CD4-positive, alpha-beta memory T cell (primary cell): ENCODE data around the gene ELP1. TPM values are rescaled to one million over a fixed set of nuclear protein-coding genes. Genes with fewer than 3 reads are reported as not detected.

Source experiments
- CTCF ChIA-PET: fragments of 350-600 bp; sonication (Branson Sonifier 250); formaldehyde crosslinking; loops from one replicate; lab custom pipeline; 2021; ENCODE audit warnings: inconsistent platforms; ENCODE audit not compliant: partially characterized antibody; lab: Charles Lee
- POLR2A ChIA-PET: fragments of 350-600 bp; sonication (Branson Sonifier 250); formaldehyde crosslinking; loops from one replicate; lab custom pipeline; 2021; ENCODE audit not compliant: partially characterized antibody; lab: Charles Lee
- DNase-seq, 5 donors: peaks; one replicate each; pipeline versions ENCODE4 v3.0.0 to v3.0.0-alpha.2; 2020 to 2022; ENCODE audit warnings: mixed read lengths in 1 of 5
- H3K27ac ChIP-seq: one replicate; pipeline ENCODE4 v1.7.0; 2013; ENCODE audit warnings: low read depth, low read length
- H3K27me3 ChIP-seq: 2 replicates; pipeline ENCODE4 v1.7.0; 2013; ENCODE audit warnings: mild to moderate bottlenecking, low read length, moderate library complexity; ENCODE audit not compliant: insufficient read depth
- H3K36me3 ChIP-seq: 2 replicates; pipeline ENCODE4 v1.7.0; 2013; ENCODE audit warnings: mild to moderate bottlenecking, low read length, moderate library complexity; ENCODE audit not compliant: insufficient read depth
- H3K4me1 ChIP-seq: 2 replicates; pipeline ENCODE4 v1.7.0; 2013; ENCODE audit warnings: mild to moderate bottlenecking, low read length, moderate library complexity; ENCODE audit not compliant: insufficient read depth
- H3K4me3 ChIP-seq, 2 donors: one replicate each; pipeline ENCODE4 v1.7.0; 2013; ENCODE audit warnings: low read length in 2 of 2, mild to moderate bottlenecking in 1 of 2
- H3K9me3 ChIP-seq, 2 donors: one replicate each; pipeline ENCODE4 v1.7.0; 2013; ENCODE audit warnings: low read length in 2 of 2, control low read depth in 1 of 2; ENCODE audit not compliant: control insufficient read depth in 1 of 2
- H3K27ac Mint-ChIP-seq, 7 donors: one replicate each; pipeline ENCODE4 v1.8.0; 2020 to 2021; ENCODE audit warnings: mixed read lengths in 7 of 7, mild to moderate bottlenecking in 6 of 7, inconsistent platforms in 3 of 7, moderate library complexity in 3 of 7
- H3K27me3 Mint-ChIP-seq, 2 donors: one replicate each; pipeline ENCODE4 v1.8.0; 2020 to 2021; ENCODE audit warnings: mixed read lengths in 2 of 2
- H3K36me3 Mint-ChIP-seq, 2 donors: one replicate each; pipeline ENCODE4 v1.8.0; 2020 to 2021; ENCODE audit warnings: mixed read lengths in 2 of 2, inconsistent platforms in 1 of 2, mild to moderate bottlenecking in 1 of 2
- H3K4me1 Mint-ChIP-seq, 4 donors: one replicate each; pipeline ENCODE4 v1.8.0; 2020 to 2021; ENCODE audit warnings: mixed read lengths in 4 of 4, mild to moderate bottlenecking in 1 of 4
- H3K4me3 Mint-ChIP-seq, 8 donors: one replicate each; pipeline ENCODE4 v1.8.0; 2020 to 2021; ENCODE audit warnings: mixed read lengths in 8 of 8, mild to moderate bottlenecking in 7 of 8, moderate library complexity in 6 of 8, inconsistent platforms in 3 of 8
- H3K9me3 Mint-ChIP-seq, 8 donors: one replicate each; pipeline ENCODE4 v1.8.0; 2020 to 2021; ENCODE audit warnings: mixed read lengths in 8 of 8, mild to moderate bottlenecking in 5 of 8, inconsistent platforms in 3 of 8, moderate library complexity in 1 of 8
- intact Hi-C: fragments of 100-400 bp; cut with micrococcal nuclease; formaldehyde crosslinking; loops from one replicate; pipeline ENCODE4 v1.15.1; 2023
- polyA plus RNA-seq, 2 donors: library from polyadenylated mRNA; unstranded; fragments of 300-500 nt; fragmentation: Illumina TruSeq; gene quantifications; one replicate each; pipeline ENCODE4 v1.2.3, GENCODE V29; 2021
- total RNA-seq, 2 experiments: library from RNA; stranded (reverse); gene quantifications; one replicate each; pipeline ENCODE4 v1.2.3, GENCODE V29; 2021

Gene ELP1
- total and polyA plus RNA-seq, 4 experiments from 2014 or later = 21.2 to 32.3 (median 25.3) TPM

DNA sequence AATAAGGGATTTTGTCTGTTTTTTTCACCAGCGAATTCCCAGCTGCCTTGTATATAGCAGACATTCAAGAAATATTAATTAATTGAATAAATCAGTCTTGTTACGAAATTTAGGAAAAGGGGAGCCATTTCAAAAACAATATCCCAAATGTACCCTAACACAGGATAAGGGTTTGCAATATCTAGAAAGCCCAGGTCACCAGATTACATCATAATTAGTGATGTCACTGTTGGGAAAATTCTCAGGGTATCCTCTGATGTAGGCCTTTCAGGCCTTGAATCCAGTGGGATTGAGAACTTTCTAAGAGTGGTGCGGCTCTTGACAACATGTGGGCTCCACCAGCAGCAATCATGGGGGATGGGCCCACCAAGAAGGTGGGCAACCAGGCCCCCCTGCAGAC lies 71.9 kb downstream of the ELP1 start, which contains the start of gene ACTL7A:
ACTL7A (plus strand) TSS at position 270 of the 400 bp plus-strand sequence; CDS start at position 327, 57 bp downstream.
- Mint-ChIP-seq H3K9me3 (peaks cover 0 to 4% (median 0%) of the 10 kb centered on the region in 8 donors), H3K27ac (peak within 1 kb of the TSS in 1 of 7 donors; percentile 37), H3K4me3 (no peak within 1 kb of the TSS), H3K27me3 (no peaks in the 10 kb centered on the region), H3K4me1 (no peaks in the 10 kb centered on the region), H3K36me3 (peaks cover 0 to under 1% of the 10 kb centered on the region in 2 donors)
- POLR2A ChIA-PET = no interaction called here
- Histone ChIP-seq H3K4me1 (no peaks in the 10 kb centered on the region), H3K36me3 (no peaks in the 10 kb centered on the region), H3K27ac (no peak within 1 kb of the TSS), H3K27me3 (no peaks in the 10 kb centered on the region), H3K9me3 (no peaks in the 10 kb centered on the region), H3K4me3 (no peak within 1 kb of the TSS)
- CTCF ChIA-PET = no interaction called here
- DNase-seq = no peak
- intact Hi-C loops = no loop called here

DNA sequence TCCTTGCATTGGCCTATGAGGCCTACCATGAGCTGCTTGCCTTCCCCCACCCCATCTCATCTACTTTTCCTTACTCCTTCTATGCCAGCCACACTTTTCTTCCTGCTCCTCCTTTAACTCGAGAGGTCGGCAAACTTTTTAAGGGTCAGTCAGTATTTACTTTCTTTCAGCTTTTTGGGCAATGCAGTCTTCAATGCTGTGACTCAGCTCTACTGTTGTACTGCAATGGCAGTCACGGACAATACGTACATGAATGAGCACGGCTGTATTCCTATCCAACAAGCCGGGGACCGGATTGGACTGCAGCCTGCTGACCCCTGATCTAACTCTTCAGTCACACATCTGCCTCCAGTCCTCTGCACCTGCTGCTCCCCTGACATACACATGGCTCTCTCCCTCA lies 72.5 kb downstream of the ELP1 start:
- Mint-ChIP-seq H3K27ac (peak overlapping the region in 1 of 7 donors; percentile 37), H3K4me1 (no peaks in the 10 kb centered on the region), H3K36me3 (no peaks in the 10 kb centered on the region), H3K4me3 (no peak overlapping the region), H3K9me3 (peaks cover 0 to 4% (median 0%) of the 10 kb centered on the region in 8 donors), H3K27me3 (peaks cover 0 to 1% of the 10 kb centered on the region in 2 donors)
- no peaks in the 10 kb centered on the region for H3K27me3 ChIP-seq
- no peak overlapping the region for H3K27ac ChIP-seq
- H3K4me1 ChIP-seq = no peaks in the 10 kb centered on the region
- POLR2A ChIA-PET = no interaction called here
- H3K4me3 ChIP-seq = no peak overlapping the region
- H3K36me3 ChIP-seq = no peaks in the 10 kb centered on the region
- H3K9me3 ChIP-seq = no peaks in the 10 kb centered on the region
- no peak for DNase-seq
- CTCF ChIA-PET = no interaction called here
- intact Hi-C loops = no loop called here

DNA sequence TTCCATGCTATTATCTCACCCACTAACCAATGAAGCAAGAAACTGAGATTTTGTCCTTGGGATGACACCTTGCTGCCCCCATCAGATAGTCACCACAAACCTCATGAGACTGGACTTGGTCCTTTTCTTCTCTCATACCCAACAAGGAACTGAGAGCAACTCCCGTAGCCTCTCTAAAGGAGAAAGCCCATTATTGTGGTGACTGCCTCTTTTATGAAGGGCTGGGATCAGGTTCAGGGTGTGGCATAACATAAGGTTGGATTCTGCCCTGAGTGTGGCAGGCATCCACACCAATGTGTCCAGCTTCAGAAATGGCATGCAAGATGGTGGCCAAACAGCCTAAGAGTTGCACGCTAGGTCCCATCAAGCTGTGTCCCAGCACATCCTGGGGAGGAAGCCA lies 73.2 kb downstream of the ELP1 start:
- no peaks in the 10 kb centered on the region for H3K4me1 Mint-ChIP-seq
- Histone ChIP-seq H3K4me1 (no peaks in the 10 kb centered on the region), H3K9me3 (no peaks in the 10 kb centered on the region), H3K4me3 (no peak overlapping the region), H3K27ac (no peak overlapping the region), H3K36me3 (no peaks in the 10 kb centered on the region), H3K27me3 (no peaks in the 10 kb centered on the region)
- no peak overlapping the region for H3K27ac Mint-ChIP-seq
- peaks cover 0 to 1% of the 10 kb centered on the region in 2 donors for H3K27me3 Mint-ChIP-seq
- CTCF ChIA-PET = no interaction called here
- intact Hi-C loops = no loop called here
- no peaks in the 10 kb centered on the region for H3K36me3 Mint-ChIP-seq
- POLR2A ChIA-PET = no interaction called here
- DNase-seq = no peak
- no peak overlapping the region for H3K4me3 Mint-ChIP-seq
- H3K9me3 Mint-ChIP-seq = peaks cover 0 to 4% (median 0%) of the 10 kb centered on the region in 8 donors

- H3K27me3 Mint-ChIP-seq = peaks cover 0 to 1% of the 10 kb centered on the region in 2 donors
- intact Hi-C loops = no loop called here
- POLR2A ChIA-PET = no interaction called here
These were observed 73.6 kb downstream of the ELP1 start for GRCh38 chr9:108860354-108860753.

GRCh38 chr9:108859459-108860114 lies 74.3 kb downstream of the ELP1 start:
- Histone ChIP-seq H3K4me3 (no peak overlapping the region), H3K27ac (no peak overlapping the region), H3K36me3 (no peaks in the 10 kb centered on the region), H3K27me3 (no peaks in the 10 kb centered on the region), H3K4me1 (no peaks in the 10 kb centered on the region), H3K9me3 (no peaks in the 10 kb centered on the region)
- no peak overlapping the region for H3K27ac Mint-ChIP-seq
- intact Hi-C loops = no loop called here
- no peak for DNase-seq
- H3K4me1 Mint-ChIP-seq = no peaks in the 10 kb centered on the region
- CTCF ChIA-PET = no interaction called here
- H3K36me3 Mint-ChIP-seq = no peaks in the 10 kb centered on the region
- peaks cover 0 to 1% of the 10 kb centered on the region in 2 donors for H3K27me3 Mint-ChIP-seq
- H3K4me3 Mint-ChIP-seq = no peak overlapping the region
- peaks cover 0 to 4% (median 0%) of the 10 kb centered on the region in 8 donors for H3K9me3 Mint-ChIP-seq
- POLR2A ChIA-PET = no interaction called here

More at GRCh38 chr9:108860354-108860753, 73.6 kb downstream of the ELP1 start:
- Histone ChIP-seq H3K36me3 (no peaks in the 10 kb centered on the region), H3K27ac (no peak overlapping the region), H3K27me3 (no peaks in the 10 kb centered on the region), H3K4me3 (no peak overlapping the region), H3K4me1 (no peaks in the 10 kb centered on the region), H3K9me3 (no peaks in the 10 kb centered on the region)
- H3K36me3 Mint-ChIP-seq = no peaks in the 10 kb centered on the region
- no peaks in the 10 kb centered on the region for H3K4me1 Mint-ChIP-seq
- H3K4me3 Mint-ChIP-seq = no peak overlapping the region
- CTCF ChIA-PET = no interaction called here
- H3K9me3 Mint-ChIP-seq = peaks cover 0 to 4% (median 0%) of the 10 kb centered on the region in 8 donors
- DNase-seq = no peak
- no peak overlapping the region for H3K27ac Mint-ChIP-seq

GRCh38 chr9:108857572-108857971 lies 76.4 kb downstream of the ELP1 start:
- no peaks in the 10 kb centered on the region for H3K4me1 ChIP-seq

GRCh38 chr9:108855888-108856287 lies 78.0 kb downstream of the ELP1 start, which contains the start of gene ACTL7B:
TSS of gene ACTL7B (minus strand) at chr9:108855986. CDS start at chr9:108855930, 56 bp downstream.
- POLR2A ChIA-PET = no interaction called here
- Histone ChIP-seq H3K27ac (no peak within 1 kb of the TSS), H3K27me3 (no peaks in the 10 kb centered on the region), H3K4me3 (no peak within 1 kb of the TSS), H3K4me1 (no peaks in the 10 kb centered on the region), H3K36me3 (no peaks in the 10 kb centered on the region), H3K9me3 (no peaks in the 10 kb centered on the region)
- Mint-ChIP-seq H3K4me1 (no peaks in the 10 kb centered on the region), H3K4me3 (no peak within 1 kb of the TSS), H3K36me3 (no peaks in the 10 kb centered on the region), H3K27me3 (peaks cover 0 to 1% of the 10 kb centered on the region in 2 donors), H3K9me3 (peaks cover 0 to 3% (median 0%) of the 10 kb centered on the region in 8 donors), H3K27ac (no peak within 1 kb of the TSS)
- intact Hi-C loops = no loop called here
- no peak for DNase-seq
- CTCF ChIA-PET = no interaction called here

More at GRCh38 chr9:108857572-108857971, 76.4 kb downstream of the ELP1 start:
- peaks cover 0 to 4% (median 0%) of the 10 kb centered on the region in 8 donors for H3K9me3 Mint-ChIP-seq
- DNase-seq = no peak
- Histone ChIP-seq H3K4me3 (no peak overlapping the region), H3K36me3 (no peaks in the 10 kb centered on the region), H3K9me3 (no peaks in the 10 kb centered on the region), H3K27ac (no peak overlapping the region), H3K27me3 (no peaks in the 10 kb centered on the region)
- no peak overlapping the region for H3K27ac Mint-ChIP-seq
- H3K27me3 Mint-ChIP-seq = peaks cover 0 to 1% of the 10 kb centered on the region in 2 donors
- H3K36me3 Mint-ChIP-seq = no peaks in the 10 kb centered on the region
- no peaks in the 10 kb centered on the region for H3K4me1 Mint-ChIP-seq
- H3K4me3 Mint-ChIP-seq = no peak overlapping the region
- POLR2A ChIA-PET = no interaction called here
- intact Hi-C loops = no loop called here
- CTCF ChIA-PET = interaction anchor here (1.4 kb wide), 1 partner anchor 103 kb away, joined by 3 read pairs; no protein-coding TSS in a partner anchor
